Measurements from ENCODE around the gene SORCS2. TPM values are rescaled to one million over a fixed set of nuclear protein-coding genes. Genes with fewer than 3 reads are reported as not detected.

SORCS2 gene
- polyA plus RNA-seq, 4 donors = 5.8 to 64.8 (median 8.9) TPM

GRCh38 chr4:7240306-7240705, 48.0 kb downstream of the SORCS2 start:
- no peak for DNase-seq (ENCODE audit: low read depth in 4 of 4, low spot score in 3 of 4)

GRCh38 chr4:7241597-7242125, 49.3 kb downstream of the SORCS2 start:
- no peak for DNase-seq (ENCODE audit: low read depth in 4 of 4, low spot score in 3 of 4)

- no peak for DNase-seq (ENCODE audit: low read depth in 4 of 4, low spot score in 3 of 4)
These were observed 50.4 kb downstream of the SORCS2 start for GRCh38 chr4:7242766-7243165.

- no peak for DNase-seq (ENCODE audit: low read depth in 4 of 4, low spot score in 3 of 4)
These were observed 51.4 kb downstream of the SORCS2 start for GRCh38 chr4:7243609-7244330.

- DNase-seq (ENCODE audit: low read depth in 4 of 4, low spot score in 3 of 4) = no peak
These were observed 52.0 kb downstream of the SORCS2 start for GRCh38 chr4:7244331-7244665.

GRCh38 chr4:7244751-7245320, 52.5 kb downstream of the SORCS2 start:
- DNase-seq (ENCODE audit: low read depth in 4 of 4, low spot score in 3 of 4) = no peak

- DNase-seq (ENCODE audit: low read depth in 4 of 4, low spot score in 3 of 4) = no peak
These were observed 55.2 kb downstream of the SORCS2 start for GRCh38 chr4:7247521-7247920.

GRCh38 chr4:7247946-7248345, 55.6 kb downstream of the SORCS2 start:
- no peak for DNase-seq (ENCODE audit: low read depth in 4 of 4, low spot score in 3 of 4)

- no peak for DNase-seq (ENCODE audit: low read depth in 4 of 4, low spot score in 3 of 4)
These were observed 56.5 kb downstream of the SORCS2 start for GRCh38 chr4:7248857-7249256.

GRCh38 chr4:7251321-7251720, 59.0 kb downstream of the SORCS2 start:
- no peak for DNase-seq (ENCODE audit: low read depth in 4 of 4, low spot score in 3 of 4)

GRCh38 chr4:7252051-7252450, 59.7 kb downstream of the SORCS2 start:
- DNase-seq (ENCODE audit: low read depth in 4 of 4, low spot score in 3 of 4) = no peak

- no peak for DNase-seq (ENCODE audit: low read depth in 4 of 4, low spot score in 3 of 4)
These were observed 60.4 kb downstream of the SORCS2 start for GRCh38 chr4:7252510-7253340.

GRCh38 chr4:7253341-7253700, 61.0 kb downstream of the SORCS2 start:
- no peak for DNase-seq (ENCODE audit: low read depth in 4 of 4, low spot score in 3 of 4)

- DNase-seq (ENCODE audit: low read depth in 4 of 4, low spot score in 3 of 4) = no peak
These were observed 61.5 kb downstream of the SORCS2 start for GRCh38 chr4:7253837-7254236.

- DNase-seq (ENCODE audit: low read depth in 4 of 4, low spot score in 3 of 4) = no peak
These were observed 62.6 kb downstream of the SORCS2 start for GRCh38 chr4:7254736-7255487.

GRCh38 chr4:7255488-7255881, 63.1 kb downstream of the SORCS2 start:
- no peak for DNase-seq (ENCODE audit: low read depth in 4 of 4, low spot score in 3 of 4)

GRCh38 chr4:7255996-7256395, 63.7 kb downstream of the SORCS2 start:
- DNase-seq (ENCODE audit: low read depth in 4 of 4, low spot score in 3 of 4) = no peak

- no peak for DNase-seq (ENCODE audit: low read depth in 4 of 4, low spot score in 3 of 4)
These were observed 64.9 kb downstream of the SORCS2 start for GRCh38 chr4:7256984-7257810.

GRCh38 chr4:7259039-7259438, 66.7 kb downstream of the SORCS2 start:
- DNase-seq (ENCODE audit: low read depth in 4 of 4, low spot score in 3 of 4) = no peak

GRCh38 chr4:7260569-7260968, 68.2 kb downstream of the SORCS2 start:
- no peak for DNase-seq (ENCODE audit: low read depth in 4 of 4, low spot score in 3 of 4)
